GM18507 (cell line): ENCODE data around the gene PCED1A.

ENCODE experiments used
- DNase-seq: peaks from one replicate; pipeline ENCODE4 v3.0.0; 2011; ENCODE audit warnings: low read depth; ENCODE audit not compliant: insufficient read length; ENCODE audit errors: extremely low spot score
- FAIRE-seq: peaks from 2 replicates; lab custom pipeline; 2011; peaks lifted over from hg19 to GRCh38; lab: Jason Lieb, UNC

Gene PCED1A

GRCh38 chr20:2794866-2795447 lies 45.5 kb downstream of the PCED1A start:
- DNase-seq: no peak
- no peak for FAIRE-seq

GRCh38 chr20:2794202-2794748 lies 46.2 kb downstream of the PCED1A start:
- no peak for FAIRE-seq

GRCh38 chr20:2793471-2793870 lies 47.0 kb downstream of the PCED1A start:
- no peak for FAIRE-seq
- DNase-seq: no peak

More at GRCh38 chr20:2794202-2794748, 46.2 kb downstream of the PCED1A start:
- DNase-seq: no peak
